ENCODE data around the gene CAMKMT.
"Not testable (repeated sequence)": the region's sequence is repeated elsewhere in the genome, so short reads cannot be mapped to it uniquely, and the experiment has no call there.

Gene CAMKMT

DNA sequence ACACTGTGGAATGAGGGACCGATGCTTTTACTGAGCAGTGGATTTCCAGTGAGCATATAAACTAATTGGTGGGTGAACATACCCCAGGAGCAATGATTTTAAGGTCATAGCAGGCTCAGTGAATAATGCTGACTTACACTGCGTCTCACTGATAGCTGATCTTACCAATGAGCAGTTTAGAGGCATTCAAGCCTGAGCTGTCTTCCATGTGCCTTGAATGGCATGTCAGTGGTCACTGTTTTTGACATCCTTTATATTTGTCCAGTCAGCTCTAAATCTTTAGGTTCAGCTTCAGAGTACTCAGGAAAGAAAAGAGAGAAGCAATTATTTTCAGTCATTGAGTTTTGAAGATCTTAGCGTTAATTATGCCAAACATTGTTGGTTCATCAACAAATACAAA, 88.3 kb downstream of the CAMKMT start:
- no peak for DNase-seq

DNA sequence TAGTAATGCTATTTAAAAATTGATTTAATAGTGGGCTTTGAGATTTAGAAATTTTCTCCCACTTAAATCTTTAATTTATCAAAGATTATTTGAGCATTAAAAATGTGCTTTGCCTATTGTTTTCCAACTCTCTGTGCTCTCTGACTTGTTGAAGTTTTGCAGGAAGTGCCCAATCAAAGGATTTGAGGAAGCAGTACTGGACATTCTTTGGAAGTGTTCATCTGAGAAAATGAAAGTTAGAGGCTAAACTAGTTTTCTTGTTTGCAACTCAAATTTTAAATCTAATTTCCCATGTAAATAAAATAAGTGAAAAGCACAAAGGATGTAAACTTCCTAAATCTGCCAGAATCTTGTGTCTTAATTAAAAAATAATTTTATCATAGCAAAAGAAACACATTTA, 89.1 kb downstream of the CAMKMT start:
- no peak for DNase-seq

DNA sequence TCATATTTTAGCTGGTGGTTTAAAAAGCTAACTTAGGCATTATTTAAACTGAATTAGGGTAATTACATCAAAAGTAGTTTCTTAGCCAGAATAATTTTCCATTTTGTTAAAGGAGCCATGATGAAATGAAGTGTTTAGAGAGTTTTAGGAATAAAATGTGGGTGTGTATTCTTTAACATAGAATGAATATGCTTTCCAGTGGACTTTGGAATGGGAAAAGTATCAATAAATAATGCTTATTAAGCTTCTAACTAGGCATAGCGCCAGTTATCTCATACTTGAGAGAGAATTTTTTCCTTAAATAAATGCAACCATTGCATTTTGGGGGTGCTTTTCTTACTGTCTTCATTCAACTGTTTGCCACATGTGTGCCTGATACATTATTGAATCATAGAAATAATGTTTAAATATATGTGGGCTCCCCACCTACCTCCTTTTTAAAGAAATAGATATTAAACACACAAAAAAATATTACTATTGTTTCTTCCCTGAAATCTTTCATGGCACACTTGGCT, 90.4 kb downstream of the CAMKMT start:
- DNase-seq = no peak

DNA sequence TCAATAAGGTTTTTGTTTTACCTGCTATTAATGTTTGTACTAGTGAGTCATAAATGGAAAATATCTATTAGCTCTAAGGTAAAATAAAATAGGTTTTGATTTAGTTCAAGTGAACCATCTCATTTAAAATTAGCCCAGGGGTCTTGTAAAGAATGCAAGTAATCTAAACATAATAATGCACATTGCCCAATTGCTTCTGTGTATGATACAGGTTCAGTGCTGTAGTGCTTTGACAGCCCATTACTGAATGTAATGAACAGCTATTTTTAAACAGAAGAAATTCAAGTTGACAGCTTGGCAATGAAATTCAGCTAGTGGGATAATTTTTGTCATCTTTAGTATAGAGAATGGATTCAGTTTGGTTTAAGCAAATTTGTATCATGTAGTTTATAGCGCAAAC, 91.5 kb downstream of the CAMKMT start:
- DNase-seq = no peak

DNA sequence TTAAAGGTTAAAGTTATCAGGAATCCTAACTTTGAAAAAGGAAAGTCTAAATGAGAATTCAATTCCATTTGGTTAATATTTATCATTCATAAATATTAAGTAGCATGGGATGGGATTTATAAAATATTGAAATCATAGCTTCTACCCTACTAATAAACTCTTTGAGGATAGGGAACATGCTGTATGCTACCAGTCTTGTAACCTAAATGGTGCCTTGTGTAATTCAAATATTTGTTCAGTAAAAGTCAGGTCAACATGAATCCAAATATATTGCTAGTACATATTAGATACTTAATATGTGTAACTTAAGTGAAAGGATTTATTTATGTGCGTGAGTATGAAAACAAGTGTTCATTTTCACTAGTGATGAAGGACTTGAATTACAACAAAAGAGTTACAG, 94.1 kb downstream of the CAMKMT start:
- DNase-seq = no peak

DNA sequence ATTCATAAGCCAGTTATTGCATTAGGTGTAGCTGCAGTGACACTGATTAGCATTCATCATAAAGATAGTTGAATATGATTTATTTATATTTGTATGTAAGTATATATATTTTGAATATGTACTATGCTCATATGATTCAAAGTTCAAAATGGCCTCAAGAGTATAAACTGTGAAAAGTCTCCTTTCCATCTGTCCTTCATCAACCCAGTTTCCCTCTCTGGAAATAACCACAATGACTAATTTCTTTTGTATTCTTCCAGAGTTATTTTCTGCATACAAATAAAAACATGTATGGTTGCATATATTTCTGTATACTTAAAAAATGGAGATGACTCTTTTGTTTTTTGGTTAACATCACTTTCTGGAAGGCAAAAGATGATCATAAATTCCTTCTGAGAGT, 95.2 kb downstream of the CAMKMT start:
- no peak for DNase-seq

DNA sequence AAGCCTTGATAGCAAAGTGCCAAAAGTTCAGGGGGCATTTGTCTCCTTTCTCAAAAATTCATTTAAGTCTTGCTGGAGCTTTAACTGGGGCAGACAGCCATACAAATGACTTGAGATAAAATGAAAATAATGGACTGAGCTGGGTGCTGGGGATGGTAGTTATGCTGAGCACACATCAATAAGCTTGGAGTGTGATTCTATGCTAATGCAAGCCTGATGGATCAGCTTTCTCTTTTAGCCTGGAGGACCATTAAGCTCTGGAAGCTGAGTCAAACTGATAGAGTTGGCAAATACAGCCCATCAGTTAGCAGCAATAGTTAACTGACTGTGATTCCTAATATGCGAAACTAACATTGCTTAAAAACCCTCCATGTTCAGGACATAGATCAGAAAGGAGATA, 98.0 kb downstream of the CAMKMT start:
- DNase-seq = no peak

DNA sequence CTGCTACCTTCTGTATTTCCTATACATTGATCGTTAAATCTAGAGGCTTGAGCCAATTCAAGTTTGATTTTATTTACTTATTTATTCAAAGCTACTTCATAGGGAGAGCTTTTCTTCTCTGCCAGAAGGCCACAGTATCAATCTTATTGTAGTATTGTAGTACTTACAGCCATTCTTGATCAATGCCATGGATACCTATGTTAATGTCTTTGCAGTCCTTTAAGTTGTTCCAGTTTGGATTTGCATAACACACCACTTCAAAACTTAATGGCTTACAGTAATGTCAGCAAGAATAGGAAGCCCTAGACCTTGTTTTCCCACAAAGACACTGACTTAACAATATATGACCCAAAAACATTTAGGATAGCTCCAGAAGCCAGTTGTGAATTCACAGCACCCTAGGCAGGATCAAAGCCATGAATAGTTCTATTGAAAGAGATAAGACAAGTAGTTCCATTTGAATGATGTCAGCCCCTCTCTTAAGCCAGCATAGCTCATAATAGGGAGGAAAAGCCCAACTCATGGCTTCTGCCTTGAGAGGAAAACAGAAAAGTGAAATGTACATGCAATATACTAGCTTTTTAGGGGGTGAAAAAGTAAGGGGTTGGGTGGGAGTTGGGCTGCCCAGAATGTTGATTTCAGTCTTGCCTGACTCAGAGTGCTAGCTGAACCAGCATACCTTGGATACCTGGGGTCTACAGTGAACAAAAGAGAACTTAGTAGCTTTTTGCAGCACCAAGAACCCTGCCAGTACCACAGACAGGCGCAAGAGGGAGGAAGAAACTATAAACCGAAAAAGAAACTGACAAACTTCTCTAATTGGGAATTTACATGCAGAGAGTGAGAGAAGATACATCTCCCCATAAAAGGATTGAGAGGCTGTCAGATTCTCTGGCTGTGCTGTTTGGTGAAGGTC, 101.4 kb downstream of the CAMKMT start:
- no peak for DNase-seq

DNA sequence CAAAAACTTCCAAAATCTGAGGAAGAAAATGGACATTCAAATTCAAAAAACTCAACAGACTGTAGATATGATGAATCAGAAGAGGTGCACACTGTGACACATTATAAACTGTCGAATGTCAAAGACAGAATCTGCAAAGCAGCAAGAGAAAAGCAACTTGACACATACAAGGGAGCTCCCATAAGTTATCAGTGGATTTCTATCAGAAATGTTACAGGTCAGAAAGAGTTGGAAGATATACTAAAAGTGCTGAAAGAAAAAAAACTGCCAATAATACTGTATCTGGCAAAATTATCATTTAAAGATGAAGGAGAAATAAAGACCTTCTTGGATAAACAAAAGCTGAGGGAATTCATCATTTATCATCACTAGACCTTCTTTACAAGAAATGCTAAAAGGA, 102.7 kb downstream of the CAMKMT start:
- no peak for DNase-seq

DNA sequence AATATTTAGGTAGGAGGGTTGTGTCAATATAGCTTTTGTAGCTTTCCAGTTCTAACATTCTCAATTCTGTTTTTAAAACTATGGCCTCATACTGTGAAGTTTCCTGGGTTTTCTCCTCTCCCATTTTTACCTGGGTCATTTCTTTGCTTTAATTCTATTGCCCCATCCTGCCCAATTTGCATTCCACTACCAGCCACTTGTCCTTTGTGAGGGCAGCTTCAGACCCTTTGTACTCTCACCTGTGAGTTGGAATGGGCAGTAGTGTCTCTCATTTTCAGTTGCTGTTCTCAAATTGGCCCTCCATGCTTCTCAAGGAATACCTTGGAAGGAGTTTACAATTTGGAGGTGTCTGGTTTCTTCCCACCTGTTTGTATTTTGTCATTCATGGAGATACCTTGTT, 108.4 kb downstream of the CAMKMT start:
- no peak for DNase-seq

DNA sequence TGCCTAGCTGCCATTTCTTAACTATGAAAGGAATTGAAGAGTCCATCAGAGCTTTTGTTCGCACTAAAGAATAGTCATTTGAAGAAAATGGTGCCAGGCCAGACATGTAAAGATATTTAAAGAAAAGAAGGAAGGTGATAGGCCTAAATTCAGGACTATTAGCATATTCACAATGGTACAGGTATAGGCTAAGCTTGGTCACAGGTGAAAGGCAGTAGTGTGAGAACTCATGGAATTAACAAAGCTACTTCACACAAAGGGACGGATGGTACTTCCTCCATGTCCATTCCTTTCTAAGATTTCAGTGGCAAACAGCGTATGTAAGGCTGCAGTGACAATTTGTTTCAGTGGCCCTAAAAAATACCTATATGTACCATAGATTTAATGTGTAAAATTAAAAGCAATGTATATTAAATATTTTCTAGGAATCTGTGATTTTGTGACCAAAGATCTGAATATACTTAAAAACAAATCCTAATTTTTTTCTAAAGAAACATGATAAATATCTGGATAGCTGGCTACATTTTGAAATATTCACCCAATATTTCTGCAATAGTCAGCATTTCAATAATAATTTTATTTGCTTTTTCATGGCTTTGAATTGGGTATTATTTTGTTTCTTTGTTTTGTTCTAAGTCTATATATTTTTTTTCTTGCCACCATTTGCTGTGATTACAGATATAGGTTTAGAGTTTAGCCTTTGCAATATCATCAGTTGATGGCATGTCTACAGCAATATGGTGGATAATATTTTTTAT, 116.1 kb downstream of the CAMKMT start:
- no peak for DNase-seq

DNA sequence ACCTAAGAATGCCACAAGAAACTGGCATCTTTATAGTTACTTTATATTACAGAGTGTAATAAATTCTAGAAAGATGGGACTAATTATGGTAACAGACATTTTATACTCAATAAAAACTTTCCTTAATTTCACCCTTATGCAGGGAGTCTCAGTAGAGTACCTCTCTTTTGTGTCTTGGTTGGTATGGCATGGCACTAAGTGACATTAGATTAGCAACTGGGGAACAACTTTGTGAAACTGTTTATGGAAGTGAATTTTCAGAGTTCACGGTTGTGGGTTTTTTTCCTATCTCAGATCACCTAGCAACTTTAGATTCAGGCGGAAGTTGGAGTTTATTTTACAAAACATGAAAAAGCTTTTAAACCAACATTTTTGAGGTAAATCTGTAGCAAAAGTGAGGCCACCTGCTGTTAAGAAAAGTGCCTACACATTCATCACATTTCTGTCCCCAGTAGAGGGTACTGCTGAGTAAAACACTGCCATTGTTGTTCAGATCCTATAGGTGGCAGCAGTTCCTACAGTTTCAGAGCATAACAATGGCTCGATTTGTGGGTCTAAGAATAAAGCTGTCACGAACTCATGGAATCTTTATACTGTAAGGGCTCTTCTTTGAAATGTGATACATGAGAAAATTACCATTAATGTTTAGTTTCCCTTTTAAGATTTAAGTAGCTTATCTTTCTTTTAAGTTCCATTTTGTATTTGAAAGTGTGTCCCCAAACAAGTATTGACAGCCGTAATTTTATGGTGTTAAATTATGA, 117.6 kb downstream of the CAMKMT start:
- DNase-seq = peak; percentile 53 to 77

DNA sequence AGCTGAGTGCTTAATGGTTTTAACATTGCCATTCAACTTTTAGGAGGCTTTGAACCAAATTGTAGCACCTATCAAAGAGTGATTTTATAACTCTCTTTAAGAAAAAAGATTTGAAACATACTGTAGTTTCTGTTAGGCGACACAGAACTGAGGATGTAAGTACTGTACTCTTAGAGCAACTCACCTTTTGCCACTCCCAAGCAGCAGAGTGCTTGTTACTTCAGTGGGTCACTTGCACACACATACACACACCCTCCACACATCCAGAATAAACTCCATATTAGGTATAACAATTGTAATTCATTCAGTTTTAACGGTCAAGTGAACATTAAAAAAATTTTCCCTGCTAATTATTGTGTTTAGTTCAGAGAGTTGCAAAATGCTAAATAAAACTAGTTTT, 118.3 kb downstream of the CAMKMT start:
- DNase-seq = no peak

DNA sequence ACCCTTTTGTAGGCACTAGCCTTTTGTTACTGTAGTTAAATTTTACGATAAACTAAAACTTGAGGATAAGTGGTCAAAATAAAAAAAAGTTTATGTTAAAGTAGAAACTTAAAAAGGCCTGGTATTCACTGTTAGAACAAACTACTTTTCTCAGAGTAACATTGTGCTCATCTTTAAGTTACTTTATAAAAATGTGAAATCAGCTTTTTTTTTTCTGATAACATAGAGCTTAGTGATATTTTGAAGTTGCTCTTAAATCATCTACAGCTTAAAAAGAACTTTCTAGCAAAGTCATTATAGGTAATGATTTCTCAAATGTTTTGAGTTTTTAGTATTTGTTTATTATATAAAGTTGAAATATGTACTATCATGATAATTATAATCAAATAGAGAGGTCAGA, 125.3 kb downstream of the CAMKMT start:
- DNase-seq = no peak

DNA sequence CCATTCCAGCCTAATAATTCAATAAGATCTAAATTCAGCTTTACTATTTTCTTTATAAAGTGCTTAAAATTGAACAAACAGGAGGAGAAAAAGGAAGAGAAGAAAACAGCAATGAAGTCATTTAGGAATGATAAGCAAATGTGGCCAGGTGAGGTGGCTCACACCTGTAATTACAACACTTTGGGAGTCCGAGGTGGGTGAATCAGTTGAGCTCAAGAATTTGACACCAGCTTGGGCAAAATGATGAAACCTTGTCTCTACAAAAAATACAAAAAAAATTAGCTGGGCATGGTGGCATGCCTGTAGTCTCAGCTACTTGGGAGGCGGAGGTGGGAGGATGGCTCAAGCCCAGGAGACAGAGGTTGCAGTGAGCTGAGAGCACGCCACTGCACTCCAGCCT, 129.0 kb downstream of the CAMKMT start:
- DNase-seq = no peak

DNA sequence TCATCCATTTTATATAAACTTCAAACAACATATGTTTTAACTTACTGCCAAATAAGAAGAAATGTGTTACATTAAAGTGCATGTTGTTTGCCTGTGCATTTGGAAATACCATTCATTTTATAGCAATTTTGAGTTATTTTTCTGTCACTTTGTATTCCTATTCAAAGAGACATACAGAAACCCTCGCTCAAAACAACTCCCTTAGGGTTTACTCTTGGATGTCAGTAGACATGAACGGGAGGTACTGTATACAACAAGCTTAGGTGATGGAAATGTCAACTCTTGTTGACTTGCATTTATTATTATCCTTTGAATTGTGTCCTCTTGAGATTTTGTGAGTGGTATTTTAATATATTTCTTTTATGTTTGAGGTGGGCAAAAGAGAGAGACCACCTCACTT, 132.3 kb downstream of the CAMKMT start:
- no peak for DNase-seq

DNA sequence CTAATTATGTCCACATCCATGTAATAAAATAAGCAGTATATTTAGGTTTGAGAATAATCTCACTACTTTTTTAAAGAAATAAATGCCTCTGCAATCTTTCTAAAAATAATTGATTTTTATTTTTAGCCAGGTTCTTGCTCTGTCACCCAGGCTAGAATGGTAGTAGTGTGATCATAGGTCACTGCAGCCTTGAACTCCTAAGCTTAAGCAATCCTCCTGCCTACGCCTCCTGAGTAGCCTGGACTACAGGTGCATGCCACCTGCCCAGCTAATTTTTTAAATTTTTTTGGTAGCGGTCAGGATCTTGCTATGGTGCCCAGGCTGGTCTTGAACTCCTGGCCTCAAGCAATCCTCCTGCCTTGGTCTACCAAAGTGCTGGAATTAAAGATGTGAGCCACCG, 133.3 kb downstream of the CAMKMT start:
- no peak for DNase-seq

DNA sequence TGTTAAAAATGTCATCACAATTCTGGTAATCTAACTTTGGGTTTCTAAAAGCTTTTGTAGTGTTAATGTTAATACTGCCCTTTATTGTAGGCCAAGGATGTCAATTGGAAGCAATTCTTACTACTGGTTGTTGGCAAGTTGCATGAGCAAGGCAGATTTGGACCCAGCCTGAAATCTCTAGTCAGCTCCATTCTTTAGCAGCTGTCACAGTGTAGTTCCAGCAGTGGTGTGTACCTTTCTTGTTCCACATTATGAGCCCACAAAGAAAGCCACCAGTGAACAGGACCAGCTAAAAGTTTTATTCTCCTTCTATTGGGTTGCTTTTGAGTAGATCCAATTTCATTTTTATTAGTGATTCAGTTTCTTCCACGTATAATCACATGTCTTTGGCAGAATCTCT, 133.8 kb downstream of the CAMKMT start:
- no peak for DNase-seq

DNA sequence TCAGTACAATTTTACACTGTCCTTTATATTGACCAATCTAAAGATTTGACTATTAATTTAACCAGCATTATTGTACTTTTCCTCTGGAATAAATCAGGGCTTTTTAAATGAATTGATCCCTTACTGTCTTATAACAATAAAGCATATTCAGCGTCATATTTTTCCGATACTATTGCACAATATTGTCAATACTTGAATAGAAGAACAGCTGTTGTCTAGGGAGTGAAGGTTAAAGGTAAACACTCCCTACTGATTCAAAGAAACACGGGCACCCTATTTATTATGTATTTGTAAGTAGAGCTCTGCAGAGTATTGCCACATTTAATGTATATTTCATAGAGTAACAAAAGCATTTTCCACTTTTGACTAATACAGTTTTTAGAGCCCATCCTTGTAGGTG, 134.4 kb downstream of the CAMKMT start:
- DNase-seq = no peak

DNA sequence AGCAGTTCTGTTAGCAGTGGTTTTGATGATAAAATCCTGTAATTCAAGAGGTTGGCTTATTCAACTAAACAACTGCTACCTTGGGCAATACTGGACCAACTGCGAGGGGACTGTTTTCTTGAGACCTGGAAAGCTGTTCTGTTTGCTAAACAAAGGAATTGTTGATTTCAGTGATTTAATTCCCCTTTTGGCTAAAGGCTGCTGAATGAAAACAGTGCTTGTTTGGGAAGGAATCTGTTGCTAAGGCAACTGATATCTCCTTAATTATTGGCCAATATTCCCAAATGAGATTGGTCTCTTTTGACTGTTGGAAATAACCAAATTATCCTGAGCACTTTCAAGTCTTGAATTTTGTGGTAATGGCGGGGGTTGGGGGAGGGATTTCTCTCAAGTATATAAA, 136.8 kb downstream of the CAMKMT start:
- DNase-seq = no peak

DNA sequence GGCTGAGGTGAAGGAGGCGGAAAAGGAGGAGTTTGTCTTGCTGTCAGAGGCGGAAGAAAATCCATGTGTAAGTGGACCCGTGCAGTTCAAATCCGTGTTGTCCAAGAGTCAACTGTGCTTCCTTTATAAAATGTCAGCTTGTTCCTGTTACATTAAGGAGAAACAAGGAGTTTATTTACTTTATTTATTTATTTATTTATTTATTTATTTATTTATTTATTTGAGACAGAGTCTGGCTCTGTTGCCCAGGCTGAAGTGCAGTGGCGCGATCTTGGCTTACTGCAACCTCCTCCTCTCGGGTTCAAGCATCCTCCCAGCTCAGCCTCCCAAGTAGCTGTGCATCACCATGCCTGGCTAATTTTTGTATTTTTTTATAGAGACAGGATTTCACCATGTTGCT, 143.9 kb downstream of the CAMKMT start:
- DNase-seq = not testable (repeated sequence)

DNA sequence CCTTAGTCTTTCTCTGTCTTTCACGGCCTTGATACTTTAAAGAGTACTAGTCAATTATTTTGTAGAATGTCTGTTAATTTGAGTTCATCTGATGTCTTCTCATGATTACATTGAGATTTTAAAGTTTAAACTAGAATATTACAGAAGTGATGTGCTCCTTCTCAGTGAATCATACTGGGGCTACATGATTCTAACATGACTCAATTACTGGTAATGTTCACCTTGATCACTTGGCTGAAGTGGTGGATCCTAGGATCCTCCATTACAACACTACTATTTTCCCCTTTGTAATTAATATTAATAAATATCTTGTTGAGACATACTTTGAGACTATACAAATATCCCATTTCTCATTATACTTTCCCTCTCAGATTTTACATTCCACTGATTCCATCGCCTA, 148.5 kb downstream of the CAMKMT start:
- no peak for DNase-seq

DNA sequence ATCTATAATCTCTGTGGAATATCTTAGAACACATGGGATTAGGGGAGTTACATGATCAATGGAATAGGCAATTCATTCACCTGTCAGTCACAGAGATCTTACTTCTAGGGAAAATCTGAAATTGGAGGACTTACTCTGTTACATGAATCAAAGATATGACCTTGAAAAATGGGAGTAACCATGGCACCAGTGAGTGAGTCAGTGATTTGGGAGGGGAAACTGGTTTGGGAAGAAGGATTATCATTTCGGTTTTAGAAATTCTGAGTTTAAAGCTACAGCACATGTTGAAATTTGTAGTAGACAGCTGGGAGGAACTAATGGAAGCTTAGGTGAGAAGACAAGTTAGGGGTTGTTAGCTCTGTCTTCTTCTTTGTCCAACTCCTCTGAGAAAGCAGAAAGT, 153.7 kb downstream of the CAMKMT start:
- no peak for DNase-seq

Measured in CD4-positive, alpha-beta T cell treated with Interferon alpha-2 for 1 hour (primary cell).